Hematopoietic multipotent progenitor cell treated with erythropoietin and hydrocortisone succinate and interleukin-3 and kit ligand, for 8 days (in vitro differentiated cells): ENCODE data around the gene GALNT10.

Experiments
- DNase-seq: peaks from one replicate; pipeline ENCODE4 v3.0.0-alpha.2; 2015

Gene GALNT10

GRCh38 chr5:154412316-154412715, 221.8 kb downstream of the GALNT10 start:
- no peak for DNase-seq

- DNase-seq, result no peak
Measured at GRCh38 chr5:154412925-154413324, 222.4 kb downstream of the GALNT10 start.

- no peak for DNase-seq
Measured at GRCh38 chr5:154415114-154415513, 224.6 kb downstream of the GALNT10 start.

GRCh38 chr5:154418344-154418820, 227.8 kb downstream of the GALNT10 start:
- no peak for DNase-seq

GRCh38 chr5:154419236-154419635, 228.7 kb downstream of the GALNT10 start:
- no peak for DNase-seq

- DNase-seq, result peak; percentile 67
Measured at GRCh38 chr5:154421868-154422267, 231.3 kb downstream of the GALNT10 start.

- DNase-seq, result no peak
Measured at GRCh38 chr5:154422298-154422697, 231.8 kb downstream of the GALNT10 start.

- no peak for DNase-seq
Measured at GRCh38 chr5:154428208-154428607, 237.7 kb downstream of the GALNT10 start.

- no peak for DNase-seq
Measured at GRCh38 chr5:154429341-154429740, 238.8 kb downstream of the GALNT10 start.

GRCh38 chr5:154430466-154430865, 239.9 kb downstream of the GALNT10 start:
- DNase-seq, result no peak

GRCh38 chr5:154430961-154431630, 240.6 kb downstream of the GALNT10 start:
- no peak for DNase-seq

- DNase-seq, result no peak
Measured at GRCh38 chr5:154435226-154435625, 244.7 kb downstream of the GALNT10 start.

GRCh38 chr5:154437281-154437965, 246.9 kb downstream of the GALNT10 start:
- DNase-seq, result no peak

- DNase-seq, result no peak
Measured at GRCh38 chr5:154440540-154440939, 250.0 kb downstream of the GALNT10 start.

- no peak for DNase-seq
Measured at GRCh38 chr5:154442801-154443200, 252.3 kb downstream of the GALNT10 start.

GRCh38 chr5:154444556-154445421, 254.3 kb downstream of the GALNT10 start:
- DNase-seq, result peak; percentile 26

- peak; percentile 95 for DNase-seq
Measured at GRCh38 chr5:154445422-154446194, 255.1 kb downstream of the GALNT10 start, which contains the start of gene SAP30L. TSS of gene SAP30L (plus strand) at chr5:154445997. CDS start at chr5:154446605, 608 bp downstream.

- DNase-seq, result peak; percentile 17
Measured at GRCh38 chr5:154446195-154447088, 255.9 kb downstream of the GALNT10 start.

GRCh38 chr5:154447089-154447725, 256.7 kb downstream of the GALNT10 start:
- no peak for DNase-seq

- no peak for DNase-seq
Measured at GRCh38 chr5:154449786-154450185, 259.3 kb downstream of the GALNT10 start.

GRCh38 chr5:154451957-154452356, 261.4 kb downstream of the GALNT10 start:
- DNase-seq, result no peak
